Measurements from ENCODE around the gene COBLL1.

COBLL1 gene

GRCh38 chr2:164818149-164819136, 23.2 kb downstream of the COBLL1 start:
- no peak overlapping the region for H3K4me3 ChIP-seq (ENCODE audit: low read length)
- no peak for TF ChIP-seq ZNF274 (IDR thresholded peaks at IDR 0.05; ENCODE audit: low read depth, low read length)

DNA sequence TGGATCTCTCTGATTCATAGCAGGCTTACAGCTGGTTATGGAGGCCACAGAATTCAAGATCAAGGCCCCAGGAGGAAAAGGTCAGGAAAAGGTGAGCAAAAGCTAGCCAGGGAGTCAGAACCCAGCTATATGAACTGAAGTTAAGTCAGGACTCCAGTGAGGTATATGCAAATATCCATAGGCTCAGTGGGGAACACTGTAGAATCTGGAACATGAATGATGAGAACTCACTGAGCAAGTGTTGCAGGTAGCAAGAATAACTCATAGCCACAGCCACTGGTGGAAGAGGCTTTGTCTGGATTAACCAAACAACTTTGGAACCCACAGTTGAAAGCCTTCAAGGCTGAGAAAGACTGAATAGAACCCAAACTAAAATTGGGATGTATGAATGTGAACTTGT, 24.7 kb downstream of the COBLL1 start:
- no peak for TF ChIP-seq ZNF274 (IDR thresholded peaks at IDR 0.05; ENCODE audit: low read depth, low read length)
- no peak overlapping the region for H3K4me3 ChIP-seq (ENCODE audit: low read length)

- no peak overlapping the region for H3K4me3 ChIP-seq (ENCODE audit: low read length)
- no peak for TF ChIP-seq ZNF274 (IDR thresholded peaks at IDR 0.05; ENCODE audit: low read depth, low read length)
Measured at GRCh38 chr2:164816046-164816445, 25.6 kb downstream of the COBLL1 start.

DNA sequence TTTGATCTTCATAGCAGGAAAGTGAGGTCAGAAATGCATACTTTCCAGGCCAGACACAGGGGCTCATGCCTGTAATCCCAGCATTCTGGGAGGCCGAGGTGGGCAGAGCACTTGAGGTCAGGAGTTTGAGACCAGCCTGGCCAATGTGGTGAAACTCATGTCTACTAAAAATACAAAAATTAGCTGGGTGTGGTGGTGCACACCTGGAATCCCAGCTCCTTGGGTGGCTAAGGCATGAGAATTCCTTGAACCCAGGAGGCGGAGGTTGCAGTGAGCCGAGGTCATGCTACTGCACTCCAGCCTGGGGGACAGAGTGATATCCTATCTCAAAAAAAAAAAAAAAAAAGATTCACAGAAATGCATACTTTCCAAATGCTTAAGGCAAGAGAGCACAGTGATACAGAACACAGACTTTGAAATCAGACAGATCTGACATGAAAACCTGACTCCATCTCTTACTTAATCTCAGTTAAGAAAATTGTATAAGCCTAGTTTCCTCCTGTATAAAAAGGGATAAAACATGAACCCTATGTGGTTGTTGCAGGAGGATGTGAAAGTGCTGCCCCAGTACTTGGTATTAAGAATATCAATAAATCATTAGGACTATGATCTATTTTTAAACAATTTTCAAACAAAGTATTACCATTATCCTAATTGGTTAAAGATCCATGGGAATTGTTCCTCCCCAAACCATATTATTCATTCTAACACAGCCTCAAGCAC, 26.4 kb downstream of the COBLL1 start:
- no peak for TF ChIP-seq ZNF274 (IDR thresholded peaks at IDR 0.05; ENCODE audit: low read depth, low read length)
- H3K4me3 ChIP-seq (ENCODE audit: low read length) = no peak overlapping the region

GRCh38 chr2:164813535-164813934, 28.1 kb downstream of the COBLL1 start:
- H3K4me3 ChIP-seq (ENCODE audit: low read length) = no peak overlapping the region
- TF ChIP-seq ZNF274 (IDR thresholded peaks at IDR 0.05; ENCODE audit: low read depth, low read length) = no peak

GRCh38 chr2:164812378-164812777, 29.2 kb downstream of the COBLL1 start:
- TF ChIP-seq ZNF274 (IDR thresholded peaks at IDR 0.05; ENCODE audit: low read depth, low read length) = no peak
- no peak overlapping the region for H3K4me3 ChIP-seq (ENCODE audit: low read length)

DNA sequence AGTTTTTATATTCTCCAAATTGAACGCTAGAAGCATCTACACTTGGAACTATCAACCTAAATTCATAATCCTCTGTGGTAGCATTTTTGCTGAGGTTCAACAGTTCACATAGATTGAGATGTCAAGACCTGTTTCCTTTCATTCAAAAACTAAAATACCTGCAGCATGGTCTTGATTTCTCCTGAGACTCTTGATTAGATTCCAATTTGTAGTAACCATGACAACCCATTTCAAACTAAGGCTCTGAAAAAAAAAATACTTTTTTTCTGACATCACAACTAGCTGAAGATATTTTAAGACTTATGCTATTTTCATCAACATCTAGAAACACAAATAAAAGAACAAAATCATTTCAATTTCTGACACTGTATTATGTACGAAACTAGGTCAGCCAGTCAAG, 29.8 kb downstream of the COBLL1 start:
- no peak for TF ChIP-seq ZNF274 (IDR thresholded peaks at IDR 0.05; ENCODE audit: low read depth, low read length)
- no peak overlapping the region for H3K4me3 ChIP-seq (ENCODE audit: low read length)

DNA sequence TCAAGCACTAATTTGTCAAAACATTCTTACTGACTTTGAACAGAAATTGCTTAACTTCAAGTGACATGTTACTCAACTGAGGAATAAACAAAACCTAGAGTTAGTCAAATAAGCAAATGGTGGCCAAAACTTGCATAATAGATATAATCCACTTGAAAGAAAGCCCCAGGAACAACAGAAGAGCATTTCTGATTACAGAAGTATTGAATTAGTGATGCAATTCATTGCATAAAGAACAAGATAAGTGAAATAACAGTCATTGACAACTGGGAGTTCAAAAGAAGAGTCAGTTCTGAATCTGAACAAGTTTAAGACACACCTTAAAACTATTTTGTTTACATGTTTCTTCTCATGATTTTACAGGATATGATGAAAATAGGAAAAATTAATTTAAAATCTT, 30.8 kb downstream of the COBLL1 start:
- TF ChIP-seq ZNF274 (IDR thresholded peaks at IDR 0.05; ENCODE audit: low read depth, low read length) = no peak
- no peak overlapping the region for H3K4me3 ChIP-seq (ENCODE audit: low read length)

DNA sequence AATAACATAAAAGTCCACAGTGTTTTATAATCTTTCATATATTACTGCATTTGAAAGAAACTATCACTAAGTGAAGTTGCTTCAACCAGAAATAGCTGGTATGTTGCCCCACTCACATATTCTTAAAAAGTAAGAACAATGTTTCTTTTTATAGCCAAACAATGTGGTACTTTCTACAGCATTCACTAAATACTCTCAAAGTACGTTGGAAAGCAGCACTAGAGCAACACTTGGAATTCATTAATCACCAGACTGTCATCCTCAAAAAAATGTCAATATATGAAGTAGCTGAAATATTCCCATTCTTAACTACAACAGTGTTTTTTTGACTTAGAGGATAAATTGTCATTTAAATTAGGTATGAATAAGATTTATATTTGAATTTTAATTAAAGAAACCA, 32.8 kb downstream of the COBLL1 start:
- no peak for TF ChIP-seq ZNF274 (IDR thresholded peaks at IDR 0.05; ENCODE audit: low read depth, low read length)
- no peak overlapping the region for H3K4me3 ChIP-seq (ENCODE audit: low read length)

DNA sequence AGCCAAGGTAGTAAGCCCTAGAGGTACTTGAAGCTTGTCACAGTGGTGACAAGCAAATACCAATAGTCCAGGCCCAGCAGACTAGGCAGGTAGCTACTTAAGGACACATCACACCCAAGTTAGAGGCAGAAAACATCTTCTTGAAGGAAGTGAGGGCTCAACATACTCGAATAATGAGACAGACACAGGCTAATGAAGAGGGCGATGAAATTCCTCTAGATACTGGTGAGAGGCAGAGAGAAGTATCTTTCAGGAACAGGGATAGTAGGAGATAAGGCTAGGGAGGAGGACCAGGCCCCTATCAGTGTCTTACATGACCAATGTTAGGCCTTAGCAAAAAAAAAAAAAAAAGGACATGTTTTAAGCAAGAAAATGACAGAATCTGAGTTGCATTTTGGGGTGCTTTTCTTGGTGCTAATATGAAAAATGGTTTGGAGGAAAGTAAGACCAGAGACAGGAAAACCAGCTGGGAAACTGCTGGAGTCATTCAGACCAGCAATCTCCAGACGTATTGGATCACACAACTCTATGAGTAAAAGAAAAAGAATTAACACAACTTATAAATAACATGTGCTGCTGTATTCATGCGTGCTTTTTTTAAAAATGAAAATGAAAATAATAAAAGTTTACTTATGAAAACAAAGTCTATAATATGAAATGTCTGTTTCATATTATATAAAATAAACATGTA, 37.7 kb downstream of the COBLL1 start:
- no peak overlapping the region for H3K4me3 ChIP-seq (ENCODE audit: low read length)
- TF ChIP-seq ZNF274 (IDR thresholded peaks at IDR 0.05; ENCODE audit: low read depth, low read length) = no peak

- H3K4me3 ChIP-seq (ENCODE audit: low read length) = no peak overlapping the region
- TF ChIP-seq ZNF274 (IDR thresholded peaks at IDR 0.05; ENCODE audit: low read depth, low read length) = no peak
Measured at GRCh38 chr2:164802095-164802707, 39.4 kb downstream of the COBLL1 start.

- no peak for TF ChIP-seq ZNF274 (IDR thresholded peaks at IDR 0.05; ENCODE audit: low read depth, low read length)
- H3K4me3 ChIP-seq (ENCODE audit: low read length) = no peak overlapping the region
Measured at GRCh38 chr2:164800572-164800971, 41.1 kb downstream of the COBLL1 start.

DNA sequence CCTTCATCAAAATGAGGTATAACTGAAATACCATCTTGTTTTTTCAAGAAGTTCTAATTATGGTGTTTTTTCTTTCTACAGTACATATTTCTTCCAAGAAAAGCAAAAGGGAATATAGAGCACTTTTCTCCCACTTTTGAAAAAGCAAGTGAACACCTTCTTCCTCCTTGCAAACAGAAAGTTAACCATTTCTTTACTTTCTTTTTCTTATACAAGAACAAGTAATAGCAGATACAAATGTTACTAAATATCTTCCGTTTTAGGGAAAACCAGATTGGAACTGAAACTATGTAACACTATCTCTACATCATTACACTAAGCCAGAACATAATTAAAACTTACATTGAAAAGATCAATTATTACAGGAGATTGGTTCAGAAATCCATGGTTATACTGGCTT, 44.0 kb downstream of the COBLL1 start:
- no peak overlapping the region for H3K4me3 ChIP-seq (ENCODE audit: low read length)
- no peak for TF ChIP-seq ZNF274 (IDR thresholded peaks at IDR 0.05; ENCODE audit: low read depth, low read length)

- TF ChIP-seq ZNF274 (IDR thresholded peaks at IDR 0.05; ENCODE audit: low read depth, low read length) = no peak
- no peak overlapping the region for H3K4me3 ChIP-seq (ENCODE audit: low read length)
Measured at GRCh38 chr2:164796999-164797398, 44.6 kb downstream of the COBLL1 start.

Measured in GM08714 (cell line).